ENCODE results near the gene CREB5.

Gene CREB5

GRCh38 chr7:28469562-28469961 lies 57.2 kb downstream of the CREB5 start:
- H3K4me3 ChIP-seq (replicated peaks in 1 of 2; ENCODE audit: low read depth in 2 of 2, low read length in 2 of 2): no peak overlapping the region
- no peak for DNase-seq (ENCODE audit: low read depth in 2 of 2)
- TF ChIP-seq CTCF (IDR thresholded peaks at IDR 0.05; ENCODE audit: low read depth, low read length): no peak

GRCh38 chr7:28470344-28470743 lies 58.0 kb downstream of the CREB5 start:
- no peak for DNase-seq (ENCODE audit: low read depth in 2 of 2)
- no peak for TF ChIP-seq CTCF (IDR thresholded peaks at IDR 0.05; ENCODE audit: low read depth, low read length)
- H3K4me3 ChIP-seq (replicated peaks in 1 of 2; ENCODE audit: low read depth in 2 of 2, low read length in 2 of 2): no peak overlapping the region

GRCh38 chr7:28472332-28472731 lies 60.0 kb downstream of the CREB5 start:
- H3K4me3 ChIP-seq (replicated peaks in 1 of 2; ENCODE audit: low read depth in 2 of 2, low read length in 2 of 2): no peak overlapping the region
- DNase-seq (ENCODE audit: low read depth in 2 of 2): no peak
- no peak for TF ChIP-seq CTCF (IDR thresholded peaks at IDR 0.05; ENCODE audit: low read depth, low read length)

- TF ChIP-seq CTCF (IDR thresholded peaks at IDR 0.05; ENCODE audit: low read depth, low read length): no peak
- DNase-seq (ENCODE audit: low read depth in 2 of 2): no peak
- no peak overlapping the region for H3K4me3 ChIP-seq (replicated peaks in 1 of 2; ENCODE audit: low read depth in 2 of 2, low read length in 2 of 2)
Observed at GRCh38 chr7:28473571-28474281, 61.4 kb downstream of the CREB5 start.

GRCh38 chr7:28474282-28474638 lies 61.9 kb downstream of the CREB5 start:
- no peak overlapping the region for H3K4me3 ChIP-seq (replicated peaks in 1 of 2; ENCODE audit: low read depth in 2 of 2, low read length in 2 of 2)
- DNase-seq (ENCODE audit: low read depth in 2 of 2): no peak
- TF ChIP-seq CTCF (IDR thresholded peaks at IDR 0.05; ENCODE audit: low read depth, low read length): no peak

- no peak for DNase-seq (ENCODE audit: low read depth in 2 of 2)
- no peak for TF ChIP-seq CTCF (IDR thresholded peaks at IDR 0.05; ENCODE audit: low read depth, low read length)
- no peak overlapping the region for H3K4me3 ChIP-seq (replicated peaks in 1 of 2; ENCODE audit: low read depth in 2 of 2, low read length in 2 of 2)
Observed at GRCh38 chr7:28474640-28475039, 62.3 kb downstream of the CREB5 start.

GRCh38 chr7:28477041-28477442 lies 64.7 kb downstream of the CREB5 start:
- H3K4me3 ChIP-seq (replicated peaks in 1 of 2; ENCODE audit: low read depth in 2 of 2, low read length in 2 of 2): no peak overlapping the region
- DNase-seq (ENCODE audit: low read depth in 2 of 2): no peak
- TF ChIP-seq CTCF (IDR thresholded peaks at IDR 0.05; ENCODE audit: low read depth, low read length): no peak
